ENCODE data around the gene RAD52. TPM values are rescaled to one million over a fixed set of nuclear protein-coding genes. Genes with fewer than 3 reads are reported as not detected.

RAD52 gene
- total RNA-seq, 1 experiment from 2014 or later, result 19.2 TPM

DNA sequence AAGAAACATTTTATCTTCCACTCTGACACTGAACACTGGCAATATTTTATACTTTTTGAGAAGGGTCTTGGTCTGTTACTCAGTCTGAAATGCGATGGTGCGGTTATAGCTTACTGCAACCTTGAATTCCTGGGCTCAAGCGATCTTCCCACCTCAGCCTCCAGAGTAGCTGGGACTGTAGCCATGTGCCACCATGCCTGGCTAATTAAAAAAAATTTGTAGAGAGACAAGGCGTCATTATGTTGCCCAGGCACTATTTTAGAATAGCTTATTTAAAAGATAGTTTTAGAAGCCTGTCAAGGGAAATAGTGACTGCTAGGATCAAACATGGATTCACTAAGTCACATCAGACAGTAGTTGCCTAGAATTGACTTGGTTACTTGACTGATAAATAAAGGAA is 47.4 kb upstream of the RAD52 start (continued):
- TF ChIP-seq, protein P1, sequence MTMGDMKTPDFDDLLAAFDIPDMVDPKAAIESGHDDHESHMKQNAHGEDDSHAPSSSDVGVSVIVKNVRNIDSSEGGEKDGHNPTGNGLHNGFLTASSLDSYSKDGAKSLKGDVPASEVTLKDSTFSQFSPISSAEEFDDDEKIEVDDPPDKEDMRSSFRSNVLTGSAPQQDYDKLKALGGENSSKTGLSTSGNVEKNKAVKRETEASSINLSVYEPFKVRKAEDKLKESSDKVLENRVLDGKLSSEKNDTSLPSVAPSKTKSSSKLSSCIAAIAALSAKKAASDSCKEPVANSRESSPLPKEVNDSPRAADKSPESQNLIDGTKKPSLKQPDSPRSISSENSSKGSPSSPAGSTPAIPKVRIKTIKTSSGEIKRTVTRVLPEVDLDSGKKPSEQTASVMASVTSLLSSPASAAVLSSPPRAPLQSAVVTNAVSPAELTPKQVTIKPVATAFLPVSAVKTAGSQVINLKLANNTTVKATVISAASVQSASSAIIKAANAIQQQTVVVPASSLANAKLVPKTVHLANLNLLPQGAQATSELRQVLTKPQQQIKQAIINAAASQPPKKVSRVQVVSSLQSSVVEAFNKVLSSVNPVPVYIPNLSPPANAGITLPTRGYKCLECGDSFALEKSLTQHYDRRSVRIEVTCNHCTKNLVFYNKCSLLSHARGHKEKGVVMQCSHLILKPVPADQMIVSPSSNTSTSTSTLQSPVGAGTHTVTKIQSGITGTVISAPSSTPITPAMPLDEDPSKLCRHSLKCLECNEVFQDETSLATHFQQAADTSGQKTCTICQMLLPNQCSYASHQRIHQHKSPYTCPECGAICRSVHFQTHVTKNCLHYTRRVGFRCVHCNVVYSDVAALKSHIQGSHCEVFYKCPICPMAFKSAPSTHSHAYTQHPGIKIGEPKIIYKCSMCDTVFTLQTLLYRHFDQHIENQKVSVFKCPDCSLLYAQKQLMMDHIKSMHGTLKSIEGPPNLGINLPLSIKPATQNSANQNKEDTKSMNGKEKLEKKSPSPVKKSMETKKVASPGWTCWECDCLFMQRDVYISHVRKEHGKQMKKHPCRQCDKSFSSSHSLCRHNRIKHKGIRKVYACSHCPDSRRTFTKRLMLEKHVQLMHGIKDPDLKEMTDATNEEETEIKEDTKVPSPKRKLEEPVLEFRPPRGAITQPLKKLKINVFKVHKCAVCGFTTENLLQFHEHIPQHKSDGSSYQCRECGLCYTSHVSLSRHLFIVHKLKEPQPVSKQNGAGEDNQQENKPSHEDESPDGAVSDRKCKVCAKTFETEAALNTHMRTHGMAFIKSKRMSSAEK (CRISPR knock-in tag; IDR thresholded peaks at IDR 0.05; ENCODE audit: borderline replicate concordance), result no peak
- TF ChIP-seq, protein P2, sequence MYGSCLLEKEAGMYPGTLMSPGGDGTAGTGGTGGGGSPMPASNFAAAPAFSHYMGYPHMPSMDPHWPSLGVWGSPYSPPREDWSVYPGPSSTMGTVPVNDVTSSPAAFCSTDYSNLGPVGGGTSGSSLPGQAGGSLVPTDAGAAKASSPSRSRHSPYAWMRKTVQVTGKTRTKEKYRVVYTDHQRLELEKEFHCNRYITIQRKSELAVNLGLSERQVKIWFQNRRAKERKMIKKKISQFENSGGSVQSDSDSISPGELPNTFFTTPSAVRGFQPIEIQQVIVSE (CRISPR knock-in tag; IDR thresholded peaks at IDR 0.05; ENCODE audit: borderline replicate concordance), result no peak
- no peak for TF ChIP-seq JAZF1 (CRISPR knock-in tag; IDR thresholded peaks at IDR 0.05)
- no peak for TF ChIP-seq NR3C1 (CRISPR knock-in tag; conservative IDR thresholded peaks at IDR 0.05; ENCODE audit: low read depth)

DNA sequence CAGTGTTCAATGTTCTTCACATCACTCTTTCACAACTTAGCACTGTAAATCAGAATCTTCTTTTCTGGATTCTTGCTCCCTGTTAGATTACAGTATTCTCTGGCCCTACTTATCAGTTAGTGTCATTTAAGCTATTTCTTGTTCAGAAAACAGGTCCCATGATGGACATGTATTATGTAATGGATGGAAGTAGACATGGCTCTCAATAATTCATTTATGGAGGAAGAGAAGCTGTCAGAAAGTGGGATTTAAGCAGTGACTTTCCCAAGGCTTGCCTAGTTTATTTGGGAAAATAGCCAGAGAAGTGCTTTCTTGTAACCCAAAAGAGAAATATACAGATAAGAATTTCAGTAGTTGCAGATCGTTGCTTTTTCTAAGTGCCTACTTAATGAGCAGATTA is 43.2 kb upstream of the RAD52 start:
- DNase-seq (ENCODE audit: low spot score), result no peak
- H3K27me3 Mint-ChIP-seq (ENCODE audit: low read depth), result no peaks in the 10 kb centered on the region
- no peak overlapping the region for H3K27ac Mint-ChIP-seq
- no peaks in the 10 kb centered on the region for H3K9me3 Mint-ChIP-seq
- ATAC-seq, result no peak
- peak overlapping the region; percentile 88 for H3K4me3 Mint-ChIP-seq
- ChIA-PET CTCF (interaction anchor here (0.9 to 3.9 kb wide), 3 partner anchors 100 to 416 kb away, joined by 3 to 27 read pairs (median 5); no protein-coding TSS in a partner anchor), POLR2A (interaction anchor here (0.6 to 2.9 kb wide), 3 partner anchors 43 to 425 kb away, joined by 3 to 10 read pairs (median 6); partner anchors contain the start of gene RAD52)
- TF ChIP-seq MYBL2 (CRISPR knock-in tag; IDR thresholded peaks at IDR 0.05), result no peak
- no peak for TF ChIP-seq TEAD4 (CRISPR knock-in tag; IDR thresholded peaks at IDR 0.05)
- TF ChIP-seq, protein P3, sequence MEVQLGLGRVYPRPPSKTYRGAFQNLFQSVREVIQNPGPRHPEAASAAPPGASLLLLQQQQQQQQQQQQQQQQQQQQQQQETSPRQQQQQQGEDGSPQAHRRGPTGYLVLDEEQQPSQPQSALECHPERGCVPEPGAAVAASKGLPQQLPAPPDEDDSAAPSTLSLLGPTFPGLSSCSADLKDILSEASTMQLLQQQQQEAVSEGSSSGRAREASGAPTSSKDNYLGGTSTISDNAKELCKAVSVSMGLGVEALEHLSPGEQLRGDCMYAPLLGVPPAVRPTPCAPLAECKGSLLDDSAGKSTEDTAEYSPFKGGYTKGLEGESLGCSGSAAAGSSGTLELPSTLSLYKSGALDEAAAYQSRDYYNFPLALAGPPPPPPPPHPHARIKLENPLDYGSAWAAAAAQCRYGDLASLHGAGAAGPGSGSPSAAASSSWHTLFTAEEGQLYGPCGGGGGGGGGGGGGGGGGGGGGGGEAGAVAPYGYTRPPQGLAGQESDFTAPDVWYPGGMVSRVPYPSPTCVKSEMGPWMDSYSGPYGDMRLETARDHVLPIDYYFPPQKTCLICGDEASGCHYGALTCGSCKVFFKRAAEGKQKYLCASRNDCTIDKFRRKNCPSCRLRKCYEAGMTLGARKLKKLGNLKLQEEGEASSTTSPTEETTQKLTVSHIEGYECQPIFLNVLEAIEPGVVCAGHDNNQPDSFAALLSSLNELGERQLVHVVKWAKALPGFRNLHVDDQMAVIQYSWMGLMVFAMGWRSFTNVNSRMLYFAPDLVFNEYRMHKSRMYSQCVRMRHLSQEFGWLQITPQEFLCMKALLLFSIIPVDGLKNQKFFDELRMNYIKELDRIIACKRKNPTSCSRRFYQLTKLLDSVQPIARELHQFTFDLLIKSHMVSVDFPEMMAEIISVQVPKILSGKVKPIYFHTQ (CRISPR knock-in tag; IDR thresholded peaks at IDR 0.05), result no peak
- no peak for TF ChIP-seq PRRX2 (CRISPR knock-in tag; IDR thresholded peaks at IDR 0.05)
- TF ChIP-seq, protein P4, sequence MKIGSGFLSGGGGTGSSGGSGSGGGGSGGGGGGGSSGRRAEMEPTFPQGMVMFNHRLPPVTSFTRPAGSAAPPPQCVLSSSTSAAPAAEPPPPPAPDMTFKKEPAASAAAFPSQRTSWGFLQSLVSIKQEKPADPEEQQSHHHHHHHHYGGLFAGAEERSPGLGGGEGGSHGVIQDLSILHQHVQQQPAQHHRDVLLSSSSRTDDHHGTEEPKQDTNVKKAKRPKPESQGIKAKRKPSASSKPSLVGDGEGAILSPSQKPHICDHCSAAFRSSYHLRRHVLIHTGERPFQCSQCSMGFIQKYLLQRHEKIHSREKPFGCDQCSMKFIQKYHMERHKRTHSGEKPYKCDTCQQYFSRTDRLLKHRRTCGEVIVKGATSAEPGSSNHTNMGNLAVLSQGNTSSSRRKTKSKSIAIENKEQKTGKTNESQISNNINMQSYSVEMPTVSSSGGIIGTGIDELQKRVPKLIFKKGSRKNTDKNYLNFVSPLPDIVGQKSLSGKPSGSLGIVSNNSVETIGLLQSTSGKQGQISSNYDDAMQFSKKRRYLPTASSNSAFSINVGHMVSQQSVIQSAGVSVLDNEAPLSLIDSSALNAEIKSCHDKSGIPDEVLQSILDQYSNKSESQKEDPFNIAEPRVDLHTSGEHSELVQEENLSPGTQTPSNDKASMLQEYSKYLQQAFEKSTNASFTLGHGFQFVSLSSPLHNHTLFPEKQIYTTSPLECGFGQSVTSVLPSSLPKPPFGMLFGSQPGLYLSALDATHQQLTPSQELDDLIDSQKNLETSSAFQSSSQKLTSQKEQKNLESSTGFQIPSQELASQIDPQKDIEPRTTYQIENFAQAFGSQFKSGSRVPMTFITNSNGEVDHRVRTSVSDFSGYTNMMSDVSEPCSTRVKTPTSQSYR (CRISPR knock-in tag; IDR thresholded peaks at IDR 0.05), result no peak
- no peak for TF ChIP-seq JAZF1 (CRISPR knock-in tag; IDR thresholded peaks at IDR 0.05)
- TF ChIP-seq, protein P5, sequence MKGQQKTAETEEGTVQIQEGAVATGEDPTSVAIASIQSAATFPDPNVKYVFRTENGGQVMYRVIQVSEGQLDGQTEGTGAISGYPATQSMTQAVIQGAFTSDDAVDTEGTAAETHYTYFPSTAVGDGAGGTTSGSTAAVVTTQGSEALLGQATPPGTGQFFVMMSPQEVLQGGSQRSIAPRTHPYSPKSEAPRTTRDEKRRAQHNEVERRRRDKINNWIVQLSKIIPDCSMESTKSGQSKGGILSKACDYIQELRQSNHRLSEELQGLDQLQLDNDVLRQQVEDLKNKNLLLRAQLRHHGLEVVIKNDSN (CRISPR knock-in tag; IDR thresholded peaks at IDR 0.05), result no peak
- TF ChIP-seq, protein P6, sequence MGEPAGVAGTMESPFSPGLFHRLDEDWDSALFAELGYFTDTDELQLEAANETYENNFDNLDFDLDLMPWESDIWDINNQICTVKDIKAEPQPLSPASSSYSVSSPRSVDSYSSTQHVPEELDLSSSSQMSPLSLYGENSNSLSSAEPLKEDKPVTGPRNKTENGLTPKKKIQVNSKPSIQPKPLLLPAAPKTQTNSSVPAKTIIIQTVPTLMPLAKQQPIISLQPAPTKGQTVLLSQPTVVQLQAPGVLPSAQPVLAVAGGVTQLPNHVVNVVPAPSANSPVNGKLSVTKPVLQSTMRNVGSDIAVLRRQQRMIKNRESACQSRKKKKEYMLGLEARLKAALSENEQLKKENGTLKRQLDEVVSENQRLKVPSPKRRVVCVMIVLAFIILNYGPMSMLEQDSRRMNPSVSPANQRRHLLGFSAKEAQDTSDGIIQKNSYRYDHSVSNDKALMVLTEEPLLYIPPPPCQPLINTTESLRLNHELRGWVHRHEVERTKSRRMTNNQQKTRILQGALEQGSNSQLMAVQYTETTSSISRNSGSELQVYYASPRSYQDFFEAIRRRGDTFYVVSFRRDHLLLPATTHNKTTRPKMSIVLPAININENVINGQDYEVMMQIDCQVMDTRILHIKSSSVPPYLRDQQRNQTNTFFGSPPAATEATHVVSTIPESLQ (CRISPR knock-in tag; IDR thresholded peaks at IDR 0.05), result no peak
- TF ChIP-seq, protein P7, sequence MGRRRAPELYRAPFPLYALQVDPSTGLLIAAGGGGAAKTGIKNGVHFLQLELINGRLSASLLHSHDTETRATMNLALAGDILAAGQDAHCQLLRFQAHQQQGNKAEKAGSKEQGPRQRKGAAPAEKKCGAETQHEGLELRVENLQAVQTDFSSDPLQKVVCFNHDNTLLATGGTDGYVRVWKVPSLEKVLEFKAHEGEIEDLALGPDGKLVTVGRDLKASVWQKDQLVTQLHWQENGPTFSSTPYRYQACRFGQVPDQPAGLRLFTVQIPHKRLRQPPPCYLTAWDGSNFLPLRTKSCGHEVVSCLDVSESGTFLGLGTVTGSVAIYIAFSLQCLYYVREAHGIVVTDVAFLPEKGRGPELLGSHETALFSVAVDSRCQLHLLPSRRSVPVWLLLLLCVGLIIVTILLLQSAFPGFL (CRISPR knock-in tag; IDR thresholded peaks at IDR 0.05; ENCODE audit: borderline replicate concordance), result no peak
- TF ChIP-seq FOXJ3 (CRISPR knock-in tag; IDR thresholded peaks at IDR 0.05; ENCODE audit: borderline replicate concordance), result no peak
- no peaks in the 10 kb centered on the region for H3K36me3 Mint-ChIP-seq
- peaks cover 26% of the 10 kb centered on the region for H3K4me1 Mint-ChIP-seq

All from WTC11 (cell line).